SK-N-SH (cell line): ENCODE data around the gene TRIM71. TPM values are rescaled to one million over a fixed set of nuclear protein-coding genes. Genes with fewer than 3 reads are reported as not detected.

Source experiments
- CTCF ChIA-PET: fragments of 300-600, 350-600 bp; formaldehyde crosslinking; extraction: SDS; loops from one replicate; lab custom pipeline; 2021; lab: Yijun Ruan, JAX
- POLR2A ChIA-PET: fragments of 350-600 bp; sonication (Branson Sonifier 250); formaldehyde crosslinking; extraction: SDS; loops from one replicate; lab custom pipeline; 2020; ENCODE audit warnings: antibody characterized with exemption, inconsistent platforms; lab: Yijun Ruan, JAX
- DNase-seq: peaks from one replicate; pipeline ENCODE4 v3.0.0; 2012
- H2AFZ ChIP-seq: fragments of 200-600 bp; sonication (generic); 2 replicates; pipeline ENCODE4 v1.8.1; 2016; ENCODE audit warnings: antibody characterized with exemption, mild to moderate bottlenecking, low read depth
- H3F3A ChIP-seq: fragments of 200-600 bp; sonication (generic); replicated peaks from 2 replicates; pipeline ENCODE3; 2016; ENCODE audit warnings: antibody characterized with exemption, mild to moderate bottlenecking; ENCODE audit not compliant: insufficient read depth
- H3K27ac ChIP-seq, 2 experiments: fragments of 200-500 bp in 1 of 2; fragments of 200-600 bp in 1 of 2; sonication (Bioruptor generic) in 1 of 2; sonication (generic), shearing (Covaris generic) in 1 of 2; 2 replicates each; pipeline versions ENCODE4 v1.5.1 to v1.6.1; 2014 to 2016; ENCODE audit warnings: low read depth in 2 of 2, inconsistent platforms in 1 of 2, low read length in 1 of 2, mild to moderate bottlenecking in 1 of 2, mixed read lengths in 1 of 2
- H3K27me3 ChIP-seq: fragments of 200-600 bp; sonication (generic), shearing (Covaris generic); 2 replicates; pipeline ENCODE4 v1.6.1; 2016; ENCODE audit warnings: mixed run types; ENCODE audit not compliant: insufficient read depth
- H3K36me3 ChIP-seq, 2 experiments: fragments of 200-500 bp in 1 of 2; fragments of 200-600 bp in 1 of 2; sonication (Bioruptor generic) in 1 of 2; sonication (generic) in 1 of 2; replicated peaks in 1 of 2; 2 replicates each; pipeline versions ENCODE3 to v1.5.1; 2014 to 2016; ENCODE audit warnings: low read length in 1 of 2, mild to moderate bottlenecking in 1 of 2; ENCODE audit not compliant: insufficient read depth in 2 of 2, control insufficient read depth in 1 of 2
- H3K4me1 ChIP-seq, 2 experiments: fragments of 200-500 bp in 1 of 2; fragments of 200-600 bp in 1 of 2; sonication (Bioruptor generic) in 1 of 2; sonication (generic), shearing (Covaris generic) in 1 of 2; 2 replicates each; pipeline versions ENCODE4 v1.5.1 to v1.6.1; 2014 to 2016; ENCODE audit warnings: low read depth in 1 of 2, low read length in 1 of 2, mixed run types in 1 of 2; ENCODE audit not compliant: insufficient read depth in 2 of 2, control insufficient read depth in 1 of 2
- H3K4me2 ChIP-seq: fragments of 200-600 bp; sonication (generic), shearing (Covaris generic); 2 replicates; pipeline ENCODE4 v1.6.1; 2017; ENCODE audit warnings: mixed run types
- H3K4me3 ChIP-seq, 2 experiments: fragments of 200-500 bp in 1 of 2; fragments of 200-600 bp in 1 of 2; sonication (Bioruptor generic) in 1 of 2; sonication (generic), shearing (Covaris generic) in 1 of 2; 2 replicates each; pipeline versions ENCODE4 v1.5.1 to v1.8.1; 2014 to 2016; ENCODE audit warnings: low read depth in 2 of 2, inconsistent platforms in 1 of 2, low read length in 1 of 2, mild to moderate bottlenecking in 1 of 2, mixed read lengths in 1 of 2, moderate library complexity in 1 of 2
- H3K79me2 ChIP-seq: fragments of 200-600 bp; sonication (generic); 2 replicates; pipeline ENCODE4 v1.8.1; 2017; ENCODE audit warnings: mild to moderate bottlenecking; ENCODE audit not compliant: insufficient read depth
- H3K9ac ChIP-seq: fragments of 200-600 bp; sonication (generic); 2 replicates; pipeline ENCODE4 v1.6.1; 2017; ENCODE audit warnings: mixed run types
- H3K9me2 ChIP-seq: fragments of 200-600 bp; sonication (generic); 2 replicates; pipeline ENCODE4 v1.6.1; 2017; ENCODE audit warnings: mixed run types
- H3K9me3 ChIP-seq: fragments of 200-600 bp; sonication (generic); 2 replicates; pipeline ENCODE4 v1.6.1; 2017; ENCODE audit warnings: mixed run types, mild to moderate bottlenecking, moderate library complexity
- H4K20me1 ChIP-seq: fragments of 200-600 bp; sonication (generic); 2 replicates; pipeline ENCODE4 v1.6.1; 2017; ENCODE audit warnings: mild to moderate bottlenecking, mixed run types; ENCODE audit not compliant: insufficient read depth
- ELF1 ChIP-seq: IDR thresholded peaks from 2 replicates; pipeline ENCODE4 v1.4.0; 2012
- EP300 ChIP-seq, 2 experiments: IDR thresholded peaks; 2 replicates each; pipeline versions ENCODE4 v1.4.0 to v1.6.1; 2012; ENCODE audit warnings: borderline replicate concordance in 1 of 2, low read depth in 1 of 2, low read length in 1 of 2
- GATA2 ChIP-seq: sonication (generic); formaldehyde crosslinking; IDR thresholded peaks from 2 replicates; pipeline ENCODE4 v1.5.0; 2020; ENCODE audit warnings: mild to moderate bottlenecking, missing genetic modification reagents
- JUND ChIP-seq: IDR thresholded peaks from 2 replicates; pipeline ENCODE4 v1.4.0; 2012
- MXI1 ChIP-seq: IDR thresholded peaks from 2 replicates; pipeline ENCODE4 v1.6.1; 2012; ENCODE audit warnings: mild to moderate bottlenecking, low read depth, low read length, improper control_type of control experiment
- NRF1 ChIP-seq: IDR thresholded peaks from 2 replicates; pipeline ENCODE4 v1.6.1; 2012; ENCODE audit warnings: low read depth, mild to moderate bottlenecking, low read length
- POLR2AphosphoS5 ChIP-seq: IDR thresholded peaks from 2 replicates; pipeline ENCODE4 v1.6.1; 2012; ENCODE audit warnings: low read depth, low read length
- RAD21 ChIP-seq: IDR thresholded peaks from 2 replicates; pipeline ENCODE4 v1.6.1; 2012; ENCODE audit warnings: mild to moderate bottlenecking, low read length
- RCOR1 ChIP-seq: fragments of 150-350 bp; IDR thresholded peaks from 2 replicates; pipeline ENCODE4 v1.6.1; 2017; ENCODE audit warnings: antibody characterized with exemption, low read length
- SMC3 ChIP-seq: IDR thresholded peaks from 2 replicates; pipeline ENCODE4 v1.6.1; 2012; ENCODE audit warnings: low read depth, low read length, improper control_type of control experiment
- TCF12 ChIP-seq: IDR thresholded peaks from 2 replicates; pipeline ENCODE4 v1.4.0; 2012
- YY1 ChIP-seq: IDR thresholded peaks from 2 replicates; pipeline ENCODE4 v1.4.0; 2012; ENCODE audit warnings: low read depth, mild to moderate bottlenecking
- WGBS: methylation state at CpG from one replicate; pipeline ENCODE4 v1.1.6; 2017; ENCODE audit warnings: low lambda C conversion rate; 5-methylcytosine and 5-hydroxymethylcytosine counted together
- polyA plus RNA-seq, 3 experiments: library from polyadenylated mRNA; depleted of rRNA; stranded (reverse); fragments of >200 nt; gene quantifications; 2 replicates each; pipeline ENCODE4 v1.2.3, GENCODE V29; 2012
- TF ChIP-seq, protein P1 (sequence below): IDR thresholded peaks from 2 replicates; pipeline ENCODE4 v1.6.1; 2012; ENCODE audit warnings: mild to moderate bottlenecking, low read depth, low read length, moderate library complexity
- TF ChIP-seq, protein P2 (sequence below): fragments of 150-350 bp; IDR thresholded peaks from 2 replicates; pipeline ENCODE4 v1.6.1; 2016; ENCODE audit warnings: mild to moderate bottlenecking, low read depth, low read length
- TF ChIP-seq, protein P3 (sequence below): IDR thresholded peaks from 2 replicates; pipeline ENCODE4 v1.4.0; 2012; ENCODE audit warnings: low read depth, borderline replicate concordance

The TRIM71 gene
- not detected in 2 replicates for polyA plus RNA-seq (2012; rRNA removed)
- not detected in 2 replicates for polyA plus RNA-seq (2012; cell fraction: cytosol; rRNA removed)
- not detected in 2 replicates for polyA plus RNA-seq (2012; cell fraction: nucleus; rRNA removed)

DNA sequence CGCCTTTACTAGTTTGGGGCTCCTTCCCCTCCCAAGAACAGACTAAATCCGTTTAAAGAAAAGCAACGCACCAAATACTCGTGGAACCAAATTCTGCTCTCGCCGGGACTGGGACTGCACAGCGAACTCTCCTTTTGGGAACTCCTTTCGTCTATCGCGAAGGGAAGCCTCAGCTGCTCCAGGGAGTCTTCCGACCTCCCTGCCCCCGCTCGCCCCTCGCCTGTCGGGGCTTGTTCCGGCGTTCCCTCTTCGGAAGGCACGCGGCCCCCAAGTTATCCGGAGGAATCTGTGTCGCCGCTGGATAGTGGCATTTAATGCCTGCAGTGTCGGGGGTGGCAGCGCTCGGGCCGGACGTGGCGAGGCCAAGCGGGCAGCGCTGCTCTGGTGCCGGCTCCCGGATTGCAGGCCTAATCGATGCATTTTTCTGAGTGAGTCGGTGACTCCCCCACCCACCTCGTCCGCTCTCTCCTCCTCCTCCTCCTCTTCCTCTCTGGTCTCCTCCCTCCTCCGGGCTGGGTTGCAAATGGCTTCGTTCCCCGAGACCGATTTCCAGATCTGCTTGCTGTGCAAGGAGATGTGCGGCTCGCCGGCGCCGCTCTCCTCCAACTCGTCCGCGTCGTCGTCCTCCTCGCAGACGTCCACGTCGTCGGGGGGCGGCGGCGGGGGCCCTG is at the start of gene TRIM71:
TSS of gene TRIM71 (plus strand) at position 440 of the 671 bp plus-strand sequence. CDS start at position 524, 84 bp downstream.
- peak; percentile 58 for DNase-seq
- TF ChIP-seq SMC3 = no peak
- no peak for TF ChIP-seq POLR2AphosphoS5
- H2AFZ ChIP-seq = peak within 1 kb of the TSS; percentile 16; the same call in 1 of the 2 replicates
- H3K27me3 ChIP-seq = peaks cover 68% of the 10 kb centered on the region
- no peaks in the 10 kb centered on the region for H3K9me2 ChIP-seq
- CTCF ChIA-PET = interaction anchor here (0.9 kb wide), 1 partner anchor 36 kb away, joined by 3 read pairs; no protein-coding TSS in a partner anchor
- no peaks in the 10 kb centered on the region; a peak in 1 of 4 replicates for H3K4me1 ChIP-seq
- H3K9ac ChIP-seq = no peak within 1 kb of the TSS
- H3K9me3 ChIP-seq = no peaks in the 10 kb centered on the region
- no peaks in the 10 kb centered on the region for H3K36me3 ChIP-seq
- H3K27ac ChIP-seq = no peak within 1 kb of the TSS
- peak within 1 kb of the TSS; percentile 37 to 40; a peak in 3 of 4 replicates for H3K4me3 ChIP-seq
- peak within 1 kb of the TSS; percentile 69; the same call in 1 of the 2 replicates for H3K4me2 ChIP-seq
- no peaks in the 10 kb centered on the region for H4K20me1 ChIP-seq
- POLR2A ChIA-PET = no interaction called here
- WGBS = 5% methylated on average over 44 of the region's 59 CpGs
- no peaks in the 10 kb centered on the region for H3K79me2 ChIP-seq
- H3F3A ChIP-seq = no peaks in the 10 kb centered on the region

DNA sequence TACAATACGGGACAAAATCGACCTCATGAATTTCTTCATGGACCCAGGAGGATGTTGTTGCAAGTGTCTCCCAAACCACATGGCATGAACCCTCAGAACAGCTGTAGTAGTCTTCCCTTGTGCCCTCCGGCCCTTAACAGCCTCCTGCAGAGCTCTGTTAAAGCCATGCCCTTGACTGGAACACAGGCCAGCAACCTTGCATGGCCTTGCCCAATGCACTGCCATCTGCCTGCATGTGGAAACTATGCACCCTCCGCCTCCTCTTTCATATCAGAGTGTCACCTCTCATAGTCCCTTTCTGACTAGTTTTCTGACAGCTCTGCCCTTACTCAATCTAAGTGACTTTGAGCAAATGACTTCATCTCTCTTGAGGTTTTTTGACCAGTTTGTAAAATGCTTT is 39.4 kb upstream of the TRIM71 start:
- 100% methylated on average over 2 of the region's 4 CpGs for WGBS
- H3K79me2 ChIP-seq = no peaks in the 10 kb centered on the region
- H3K4me3 ChIP-seq = no peak overlapping the region
- DNase-seq = no peak
- no peak overlapping the region for H3K9ac ChIP-seq
- H3K27me3 ChIP-seq = no peaks in the 10 kb centered on the region
- TF ChIP-seq, protein P1, sequence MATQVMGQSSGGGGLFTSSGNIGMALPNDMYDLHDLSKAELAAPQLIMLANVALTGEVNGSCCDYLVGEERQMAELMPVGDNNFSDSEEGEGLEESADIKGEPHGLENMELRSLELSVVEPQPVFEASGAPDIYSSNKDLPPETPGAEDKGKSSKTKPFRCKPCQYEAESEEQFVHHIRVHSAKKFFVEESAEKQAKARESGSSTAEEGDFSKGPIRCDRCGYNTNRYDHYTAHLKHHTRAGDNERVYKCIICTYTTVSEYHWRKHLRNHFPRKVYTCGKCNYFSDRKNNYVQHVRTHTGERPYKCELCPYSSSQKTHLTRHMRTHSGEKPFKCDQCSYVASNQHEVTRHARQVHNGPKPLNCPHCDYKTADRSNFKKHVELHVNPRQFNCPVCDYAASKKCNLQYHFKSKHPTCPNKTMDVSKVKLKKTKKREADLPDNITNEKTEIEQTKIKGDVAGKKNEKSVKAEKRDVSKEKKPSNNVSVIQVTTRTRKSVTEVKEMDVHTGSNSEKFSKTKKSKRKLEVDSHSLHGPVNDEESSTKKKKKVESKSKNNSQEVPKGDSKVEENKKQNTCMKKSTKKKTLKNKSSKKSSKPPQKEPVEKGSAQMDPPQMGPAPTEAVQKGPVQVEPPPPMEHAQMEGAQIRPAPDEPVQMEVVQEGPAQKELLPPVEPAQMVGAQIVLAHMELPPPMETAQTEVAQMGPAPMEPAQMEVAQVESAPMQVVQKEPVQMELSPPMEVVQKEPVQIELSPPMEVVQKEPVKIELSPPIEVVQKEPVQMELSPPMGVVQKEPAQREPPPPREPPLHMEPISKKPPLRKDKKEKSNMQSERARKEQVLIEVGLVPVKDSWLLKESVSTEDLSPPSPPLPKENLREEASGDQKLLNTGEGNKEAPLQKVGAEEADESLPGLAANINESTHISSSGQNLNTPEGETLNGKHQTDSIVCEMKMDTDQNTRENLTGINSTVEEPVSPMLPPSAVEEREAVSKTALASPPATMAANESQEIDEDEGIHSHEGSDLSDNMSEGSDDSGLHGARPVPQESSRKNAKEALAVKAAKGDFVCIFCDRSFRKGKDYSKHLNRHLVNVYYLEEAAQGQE = no peak
- no peak for TF ChIP-seq SMC3
- TF ChIP-seq RAD21 = no peak
- TF ChIP-seq, protein P2, sequence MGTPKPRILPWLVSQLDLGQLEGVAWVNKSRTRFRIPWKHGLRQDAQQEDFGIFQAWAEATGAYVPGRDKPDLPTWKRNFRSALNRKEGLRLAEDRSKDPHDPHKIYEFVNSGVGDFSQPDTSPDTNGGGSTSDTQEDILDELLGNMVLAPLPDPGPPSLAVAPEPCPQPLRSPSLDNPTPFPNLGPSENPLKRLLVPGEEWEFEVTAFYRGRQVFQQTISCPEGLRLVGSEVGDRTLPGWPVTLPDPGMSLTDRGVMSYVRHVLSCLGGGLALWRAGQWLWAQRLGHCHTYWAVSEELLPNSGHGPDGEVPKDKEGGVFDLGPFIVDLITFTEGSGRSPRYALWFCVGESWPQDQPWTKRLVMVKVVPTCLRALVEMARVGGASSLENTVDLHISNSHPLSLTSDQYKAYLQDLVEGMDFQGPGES = no peak
- no peak for TF ChIP-seq MXI1
- TF ChIP-seq, protein P3, sequence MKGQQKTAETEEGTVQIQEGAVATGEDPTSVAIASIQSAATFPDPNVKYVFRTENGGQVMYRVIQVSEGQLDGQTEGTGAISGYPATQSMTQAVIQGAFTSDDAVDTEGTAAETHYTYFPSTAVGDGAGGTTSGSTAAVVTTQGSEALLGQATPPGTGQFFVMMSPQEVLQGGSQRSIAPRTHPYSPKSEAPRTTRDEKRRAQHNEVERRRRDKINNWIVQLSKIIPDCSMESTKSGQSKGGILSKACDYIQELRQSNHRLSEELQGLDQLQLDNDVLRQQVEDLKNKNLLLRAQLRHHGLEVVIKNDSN = no peak
- no peak for TF ChIP-seq YY1
- no peak for TF ChIP-seq GATA2 (CRISPR knock-in tag)
- TF ChIP-seq EP300 (IDR thresholded peaks at IDR 0.05; ENCODE audit: borderline replicate concordance in 1 of 2, low read depth in 1 of 2, low read length in 1 of 2) = no peak
- TF ChIP-seq TCF12 = no peak
- TF ChIP-seq ELF1 = no peak
- no peak for TF ChIP-seq JUND
- TF ChIP-seq NRF1 = no peak
- TF ChIP-seq RCOR1 = no peak
- no peaks in the 10 kb centered on the region for H4K20me1 ChIP-seq
- ChIA-PET CTCF (interaction anchor here (1.4 to 1.6 kb wide), 2 partner anchors 155 to 296 kb away, joined by 4 to 5 read pairs; no protein-coding TSS in a partner anchor), POLR2A (no interaction called here)
- no peaks in the 10 kb centered on the region for H3F3A ChIP-seq
- H3K9me2 ChIP-seq = no peaks in the 10 kb centered on the region
- no peak overlapping the region for H2AFZ ChIP-seq
- no peaks in the 10 kb centered on the region for H3K9me3 ChIP-seq
- H3K4me2 ChIP-seq = no peak overlapping the region
- peaks cover 6 to 13% of the 10 kb centered on the region in 2 experiments for H3K36me3 ChIP-seq
- no peak overlapping the region for H3K27ac ChIP-seq
- H3K4me1 ChIP-seq = no peaks in the 10 kb centered on the region; a peak in 1 of 4 replicates
